Natural killer cell (primary cell): ENCODE results near the gene G3BP1. TPM values are rescaled to one million over a fixed set of nuclear protein-coding genes. Genes with fewer than 3 reads are reported as not detected.

ENCODE experiments used
- ATAC-seq, 3 donors: fragments of 150-1000 bp in 2 of 3; fragments of 200-7000 bp in 1 of 3; cut with Tn5 transposase; 1 replicate in 1 of 3; 2 replicates in 2 of 3; pipeline ENCODE4 v1.10.0; 2021; ENCODE audit warnings: mild to moderate bottlenecking in 2 of 3, moderate library complexity in 2 of 3
- DNase-seq, 2 donors: peaks; one replicate each; pipeline versions ENCODE4 v3.0.0 to v3.0.0-alpha.2; 2013 to 2021; ENCODE audit warnings: mixed read lengths in 1 of 2
- H3K27ac ChIP-seq: one replicate; pipeline ENCODE4 v1.5.1; 2013; ENCODE audit warnings: mild to moderate bottlenecking, low read length
- H3K27me3 ChIP-seq: one replicate; pipeline ENCODE4 v1.6.1; 2013; ENCODE audit warnings: low read length; ENCODE audit not compliant: control insufficient read depth, insufficient read depth
- H3K36me3 ChIP-seq: one replicate; pipeline ENCODE4 v1.6.1; 2013; ENCODE audit warnings: low read length; ENCODE audit not compliant: control insufficient read depth, insufficient read depth
- H3K4me1 ChIP-seq: one replicate; pipeline ENCODE4 v1.6.1; 2013; ENCODE audit warnings: low read length; ENCODE audit not compliant: control insufficient read depth, insufficient read depth
- H3K4me3 ChIP-seq: one replicate; pipeline ENCODE4 v1.5.1; 2013; ENCODE audit warnings: low read length
- H3K9me3 ChIP-seq: one replicate; pipeline ENCODE4 v1.6.1; 2013; ENCODE audit warnings: low read length; ENCODE audit not compliant: control insufficient read depth, insufficient read depth
- H3K27ac Mint-ChIP-seq, 2 donors: one replicate each; pipeline ENCODE4 v1.8.0; 2022; ENCODE audit warnings: mild to moderate bottlenecking in 2 of 2, mixed read lengths in 2 of 2, moderate library complexity in 1 of 2
- H3K27me3 Mint-ChIP-seq, 2 donors: one replicate each; pipeline ENCODE4 v1.8.0; 2022; ENCODE audit warnings: low read depth in 2 of 2, mixed read lengths in 2 of 2
- H3K36me3 Mint-ChIP-seq: one replicate; pipeline ENCODE4 v1.8.0; 2022; ENCODE audit warnings: mixed read lengths
- H3K4me1 Mint-ChIP-seq, 2 donors: one replicate each; pipeline ENCODE4 v1.8.0; 2022; ENCODE audit warnings: mixed read lengths in 2 of 2
- H3K4me3 Mint-ChIP-seq: one replicate; pipeline ENCODE4 v1.8.0; 2022; ENCODE audit warnings: mild to moderate bottlenecking, moderate library complexity, mixed read lengths
- H3K9me3 Mint-ChIP-seq, 2 donors: one replicate each; pipeline ENCODE4 v1.8.0; 2022; ENCODE audit warnings: mixed read lengths in 2 of 2
- CTCF ChIP-seq: fragments of 200-600 bp; IDR thresholded peaks from one replicate; pipeline ENCODE4 v1.8.0; 2022; ENCODE audit warnings: antibody characterized with exemption
- WGBS: methylation state at CpG from one replicate; pipeline ENCODE4 v1.1.7; 2013; ENCODE audit warnings: missing lambda C conversion rate; ENCODE audit not compliant: insufficient coverage; 5-methylcytosine and 5-hydroxymethylcytosine counted together
- intact Hi-C: fragments of 100-400 bp; cut with micrococcal nuclease; formaldehyde crosslinking; loops from one replicate; pipeline ENCODE4 v1.14.2; 2022
- total RNA-seq, 4 donors: library from RNA; stranded (reverse); fragments of 120-200 nt in 1 of 4; gene quantifications; one replicate each; pipeline versions ENCODE4 v1.2.3 to v1.2.4, GENCODE V29; 2013 to 2022

G3BP1 gene
- total RNA-seq, 3 donors from 2014 or later (not counting 1 experiment from before 2014, with no cell fraction given), result 94.9 to 127 (median 121) TPM

GRCh38 chr5:151810897-151811296, 39.1 kb downstream of the G3BP1 start:
- H3K36me3 ChIP-seq, result peaks cover 54% of the 10 kb centered on the region
- no peaks in the 10 kb centered on the region for H3K9me3 Mint-ChIP-seq

GRCh38 chr5:151811593-151812321, 40.0 kb downstream of the G3BP1 start:
- intact Hi-C loops, result no loop called here
- no peaks in the 10 kb centered on the region for H3K27me3 ChIP-seq
- Mint-ChIP-seq H3K4me1 (peaks cover 8 to 25% of the 10 kb centered on the region in 2 donors), H3K36me3 (peaks cover 23% of the 10 kb centered on the region), H3K9me3 (no peaks in the 10 kb centered on the region), H3K27ac (peak overlapping the region; percentile 56 to 62), H3K4me3 (no peak overlapping the region), H3K27me3 (no peaks in the 10 kb centered on the region)
- H3K4me3 ChIP-seq, result no peak overlapping the region
- no peak for TF ChIP-seq CTCF
- H3K9me3 ChIP-seq, result no peaks in the 10 kb centered on the region
- no peak overlapping the region for H3K27ac ChIP-seq
- H3K4me1 ChIP-seq, result no peaks in the 10 kb centered on the region
- WGBS, result 99% methylated on average over 5 of the region's 5 CpGs
- ATAC-seq (no peak), DNase-seq (no peak)
- peaks cover 51% of the 10 kb centered on the region for H3K36me3 ChIP-seq

More at GRCh38 chr5:151810897-151811296, 39.1 kb downstream of the G3BP1 start:
- no peak for DNase-seq
- Mint-ChIP-seq H3K4me3 (no peak overlapping the region), H3K36me3 (peaks cover 23% of the 10 kb centered on the region), H3K4me1 (peaks cover 6 to 29% of the 10 kb centered on the region in 2 donors), H3K27ac (peak overlapping the region; percentile 49 to 56), H3K27me3 (no peaks in the 10 kb centered on the region)
- 100% methylated on average over 1 of the region's 1 CpG for WGBS
- intact Hi-C loops, result no loop called here
- no peak overlapping the region for H3K4me3 ChIP-seq
- no peaks in the 10 kb centered on the region for H3K4me1 ChIP-seq
- H3K27me3 ChIP-seq, result no peaks in the 10 kb centered on the region
- TF ChIP-seq CTCF, result no peak
- ATAC-seq, result no peak
- no peak overlapping the region for H3K27ac ChIP-seq
- H3K9me3 ChIP-seq, result no peaks in the 10 kb centered on the region

- Histone ChIP-seq H3K27ac (no peak overlapping the region), H3K9me3 (no peaks in the 10 kb centered on the region), H3K4me3 (no peak overlapping the region), H3K36me3 (peaks cover 44% of the 10 kb centered on the region), H3K27me3 (no peaks in the 10 kb centered on the region), H3K4me1 (no peaks in the 10 kb centered on the region)
- 100% methylated on average over 2 of the region's 2 CpGs for WGBS
- Mint-ChIP-seq H3K27ac (peak overlapping the region in 1 of 2 donors; percentile 62), H3K4me3 (no peak overlapping the region), H3K36me3 (peaks cover 23% of the 10 kb centered on the region), H3K27me3 (no peaks in the 10 kb centered on the region), H3K9me3 (no peaks in the 10 kb centered on the region), H3K4me1 (peaks cover 12 to 29% of the 10 kb centered on the region in 2 donors)
- intact Hi-C loops, result no loop called here
- no peak for ATAC-seq
- DNase-seq, result no peak
- no peak for TF ChIP-seq CTCF
These were observed 41.1 kb downstream of the G3BP1 start for GRCh38 chr5:151812757-151813309.
